Mammary epithelial cell (primary cell): Measurements from ENCODE around the gene HDAC9.

ENCODE experiments used
- CTCF ChIP-seq, 2 donors: IDR thresholded peaks in 1 of 2; conservative IDR thresholded peaks in 1 of 2; 2 replicates each; pipeline ENCODE4 v1.5.1; 2011 to 2012; ENCODE audit warnings: inconsistent platforms in 2 of 2, low read length in 2 of 2, mild to moderate bottlenecking in 2 of 2, control low read depth in 1 of 2, low read depth in 1 of 2; ENCODE audit not compliant: insufficient read depth in 1 of 2; ENCODE audit errors: extremely low read depth in 1 of 2
- EZH2 ChIP-seq: IDR thresholded peaks from 2 replicates; pipeline ENCODE4 v1.6.1; 2012; ENCODE audit warnings: low read length, inconsistent platforms, borderline replicate concordance

GRCh38 chr7:18997477-18998150, 502.1 kb downstream of the HDAC9 start:
- TF ChIP-seq CTCF (conservative IDR thresholded peaks at IDR 0.05 in 1 of 2, IDR thresholded peaks at IDR 0.05 in 1 of 2; ENCODE audit: extremely low read depth in 1 of 2, insufficient read depth in 1 of 2, low read depth in 1 of 2, low read length in 2 of 2) (no peak), EZH2 (no peak)
